A673 (cell line): Measurements from ENCODE around the gene LAX1. TPM values are rescaled to one million over a fixed set of nuclear protein-coding genes. Genes with fewer than 3 reads are reported as not detected.

Source experiments
- BruUV-seq: library from RNA; stranded (reverse); fragments of 400-500 nt; replicated peaks from 2 replicates; lab custom pipeline; 2021; lab: Mats Ljungman, UMichigan
- CTCF ChIA-PET: fragments of 300-600 bp; sonication (Branson Sonifier 250); formaldehyde crosslinking; loops from one replicate; lab custom pipeline; 2022; ENCODE audit warnings: antibody characterized with exemption; lab: Charles Lee
- POLR2A ChIA-PET: fragments of 300-600 bp; sonication (Branson Sonifier 250); formaldehyde crosslinking; loops from one replicate; lab custom pipeline; 2022; ENCODE audit warnings: antibody characterized with exemption; ENCODE audit not compliant: low non-redundant PET; lab: Charles Lee
- DNase-seq: peaks from one replicate; pipeline ENCODE4 v3.0.0-alpha.2; 2015; ENCODE audit warnings: low spot score
- H3K27ac ChIP-seq: fragments of 200-600 bp; sonication (generic); 2 replicates; pipeline ENCODE4 v1.5.1; 2016; ENCODE audit warnings: mixed run types, low read depth, mild to moderate bottlenecking, mixed read lengths, antibody characterized with exemption, low read length; ENCODE audit not compliant: poor library complexity, severe bottlenecking
- H3K27me3 ChIP-seq: fragments of 200-600 bp; sonication (generic); replicated peaks from 2 replicates; pipeline ENCODE4 v1.6.1; 2017; ENCODE audit warnings: mixed run types, low read depth, mild to moderate bottlenecking, mixed read lengths, antibody characterized with exemption, low read length; ENCODE audit not compliant: insufficient read depth, poor library complexity
- H3K36me3 ChIP-seq: fragments of 200-600 bp; sonication (generic); 2 replicates; pipeline ENCODE4 v1.6.1; 2016; ENCODE audit warnings: mixed run types, mild to moderate bottlenecking, mixed read lengths, antibody characterized with exemption, low read length; ENCODE audit not compliant: insufficient read depth, poor library complexity, severe bottlenecking
- H3K4me1 ChIP-seq: fragments of 200-600 bp; sonication (generic); 2 replicates; pipeline ENCODE4 v1.6.1; 2017; ENCODE audit warnings: mixed run types, mild to moderate bottlenecking, mixed read lengths, antibody characterized with exemption, low read length; ENCODE audit not compliant: insufficient read depth, poor library complexity, severe bottlenecking
- H3K4me3 ChIP-seq: fragments of 200-600 bp; sonication (generic); 2 replicates; pipeline ENCODE4 v1.5.1; 2016; ENCODE audit warnings: low read depth, mixed run types, mild to moderate bottlenecking, mixed read lengths, low read length; ENCODE audit not compliant: poor library complexity, severe bottlenecking
- H3K9me3 ChIP-seq: fragments of 200-600 bp; sonication (generic); 2 replicates; pipeline ENCODE4 v1.6.1; 2016; ENCODE audit warnings: mixed run types, low read depth, mild to moderate bottlenecking, mixed read lengths, antibody characterized with exemption, low read length; ENCODE audit not compliant: poor library complexity, severe bottlenecking
- EZH2 ChIP-seq: fragments of 200-600 bp; sonication (generic); IDR thresholded peaks from 2 replicates; pipeline ENCODE4 v1.6.1; 2017; ENCODE audit warnings: borderline replicate concordance, low read depth, mild to moderate bottlenecking, mixed read lengths, antibody characterized with exemption, low read length; ENCODE audit not compliant: poor library complexity, severe bottlenecking
- intact Hi-C: fragments of 100-400 bp; cut with micrococcal nuclease; formaldehyde crosslinking; loops from one replicate; pipeline ENCODE4 v1.10.0; 2022; ENCODE audit not compliant: unreplicated experiment
- total RNA-seq: library from RNA; stranded (reverse); gene quantifications from 2 replicates; pipeline ENCODE4 v1.2.3, GENCODE V29; 2021
- TF ChIP-seq, protein P1 (sequence below): fragments of 300-800, 200-600 bp; sonication (generic); conservative IDR thresholded peaks from 2 replicates; pipeline ENCODE4 v1.5.1; 2017; ENCODE audit warnings: low read depth, mild to moderate bottlenecking, antibody characterized with exemption, low read length, moderate library complexity, mixed read lengths

The LAX1 gene
- total RNA-seq, 1 experiment from 2014 or later: 0.43 TPM

DNA sequence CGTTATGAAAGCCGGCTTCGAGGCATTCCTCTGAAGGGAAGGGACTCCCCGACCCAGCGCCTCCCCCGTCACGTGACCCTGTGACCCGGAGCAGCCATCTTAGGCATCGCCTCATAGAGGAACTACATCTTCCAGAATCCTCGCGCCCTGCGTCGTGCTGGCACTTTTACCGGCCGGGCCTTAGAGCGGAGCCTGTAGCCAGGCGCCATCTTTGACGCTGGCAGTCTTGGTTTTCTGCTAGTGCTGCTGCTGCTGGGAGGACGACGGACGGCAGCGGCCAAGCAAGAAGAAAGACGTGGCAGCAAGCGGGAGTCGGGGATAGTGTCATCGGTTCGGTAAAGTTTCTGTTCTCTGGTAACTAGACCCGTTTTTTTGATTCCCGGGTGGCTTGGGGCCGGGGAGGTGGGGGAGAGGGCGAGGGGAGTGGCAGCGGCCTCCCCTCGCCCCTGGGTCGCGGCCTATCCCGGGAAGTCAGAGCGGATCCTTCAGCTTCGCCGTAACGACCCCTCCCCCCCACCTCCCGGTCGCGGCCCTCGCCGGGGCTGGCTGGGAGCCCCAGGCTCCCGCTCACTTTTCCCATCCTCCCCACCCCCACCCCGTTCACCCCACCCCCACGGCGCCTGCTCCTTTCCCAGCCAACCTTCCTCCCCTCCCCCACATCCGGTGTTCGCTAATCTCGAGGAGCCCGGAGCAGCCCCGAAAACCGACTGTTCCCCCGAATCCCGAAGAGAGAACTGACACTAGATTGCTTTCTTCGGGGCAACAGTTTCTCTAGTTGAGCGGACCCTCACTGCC is 30.7 kb downstream of the LAX1 start, which contains the start of the genes ZBED6 and ZC3H11A:
Gene ZBED6 (plus strand): TSS at position 183 of the 795 bp plus-strand sequence. CDS start 1,900 bp downstream, outside the sequence.
Gene ZC3H11A (plus strand): TSS at position 183 of the 795 bp plus-strand sequence. CDS start 21,448 bp downstream, outside the sequence.
- peak; percentile 99 for DNase-seq
- no peaks in the 10 kb centered on the region for H3K9me3 ChIP-seq
- CTCF ChIA-PET: no interaction called here
- POLR2A ChIA-PET: no interaction called here
- H3K36me3 ChIP-seq: peaks cover 32% of the 10 kb centered on the region
- peaks cover 35% of the 10 kb centered on the region for H3K4me1 ChIP-seq
- peak within 1 kb of the TSS; percentile 69 for H3K4me3 ChIP-seq
- no TSS peak for BruUV-seq
- TF ChIP-seq EZH2: no peak
- TF ChIP-seq, protein P1, sequence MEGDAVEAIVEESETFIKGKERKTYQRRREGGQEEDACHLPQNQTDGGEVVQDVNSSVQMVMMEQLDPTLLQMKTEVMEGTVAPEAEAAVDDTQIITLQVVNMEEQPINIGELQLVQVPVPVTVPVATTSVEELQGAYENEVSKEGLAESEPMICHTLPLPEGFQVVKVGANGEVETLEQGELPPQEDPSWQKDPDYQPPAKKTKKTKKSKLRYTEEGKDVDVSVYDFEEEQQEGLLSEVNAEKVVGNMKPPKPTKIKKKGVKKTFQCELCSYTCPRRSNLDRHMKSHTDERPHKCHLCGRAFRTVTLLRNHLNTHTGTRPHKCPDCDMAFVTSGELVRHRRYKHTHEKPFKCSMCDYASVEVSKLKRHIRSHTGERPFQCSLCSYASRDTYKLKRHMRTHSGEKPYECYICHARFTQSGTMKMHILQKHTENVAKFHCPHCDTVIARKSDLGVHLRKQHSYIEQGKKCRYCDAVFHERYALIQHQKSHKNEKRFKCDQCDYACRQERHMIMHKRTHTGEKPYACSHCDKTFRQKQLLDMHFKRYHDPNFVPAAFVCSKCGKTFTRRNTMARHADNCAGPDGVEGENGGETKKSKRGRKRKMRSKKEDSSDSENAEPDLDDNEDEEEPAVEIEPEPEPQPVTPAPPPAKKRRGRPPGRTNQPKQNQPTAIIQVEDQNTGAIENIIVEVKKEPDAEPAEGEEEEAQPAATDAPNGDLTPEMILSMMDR: no peak
- intact Hi-C loops: no loop called here
- H3K27me3 ChIP-seq: no peaks in the 10 kb centered on the region
- H3K27ac ChIP-seq: peak within 1 kb of the TSS; percentile 94

DNA sequence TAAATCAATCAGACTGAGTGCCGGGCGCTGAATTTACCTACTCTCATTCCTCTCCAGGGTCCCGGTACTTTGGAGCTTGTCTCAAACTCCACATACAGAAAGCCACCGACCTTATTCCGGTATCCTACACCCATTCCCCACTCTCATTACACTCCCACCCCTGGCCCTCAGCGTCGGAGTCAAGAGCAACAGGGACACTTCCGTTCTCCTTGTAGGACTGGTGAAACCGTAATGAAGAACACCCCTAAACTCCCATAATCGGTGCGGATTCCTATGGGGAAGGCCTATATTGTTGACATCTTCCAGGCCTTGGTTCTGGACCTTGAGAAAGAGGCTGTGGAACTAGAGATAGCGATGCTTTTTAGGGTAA is 31.2 kb downstream of the LAX1 start:
- Histone ChIP-seq H3K27ac (peak overlapping the region; percentile 94), H3K27me3 (no peaks in the 10 kb centered on the region), H3K36me3 (peaks cover 32% of the 10 kb centered on the region), H3K4me1 (peaks cover 41% of the 10 kb centered on the region), H3K4me3 (peak overlapping the region; percentile 69), H3K9me3 (no peaks in the 10 kb centered on the region)
- no peak for TF ChIP-seq EZH2
- TF ChIP-seq, protein P1: no peak
- DNase-seq: peak; percentile 68
- CTCF ChIA-PET: no interaction called here
- intact Hi-C loops: no loop called here
- no TSS peak for BruUV-seq
- POLR2A ChIA-PET: no interaction called here

DNA sequence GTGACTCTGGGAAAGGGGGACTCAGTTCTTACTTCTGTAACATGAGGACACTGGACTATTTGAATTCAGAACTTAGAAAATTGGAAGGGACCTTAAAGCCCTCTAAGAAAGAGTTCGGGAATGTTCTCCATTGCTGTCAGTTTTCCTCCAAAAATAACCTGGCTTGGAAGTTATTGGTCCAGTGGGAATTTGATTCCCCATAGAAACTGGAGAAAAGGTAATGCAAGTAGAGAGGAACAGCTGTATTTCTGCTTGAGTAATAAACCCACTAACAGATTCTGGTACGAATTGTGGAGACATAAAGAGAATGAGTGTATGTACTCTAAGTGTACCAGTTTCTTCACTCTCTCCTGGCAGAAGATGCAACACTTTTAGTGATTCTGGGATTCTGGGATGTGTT is 32.2 kb downstream of the LAX1 start:
- peak overlapping the region; percentile 94 for H3K27ac ChIP-seq
- CTCF ChIA-PET: no interaction called here
- TF ChIP-seq EZH2: no peak
- TF ChIP-seq, protein P1: no peak
- no peaks in the 10 kb centered on the region for H3K9me3 ChIP-seq
- BruUV-seq: no TSS peak
- H3K36me3 ChIP-seq: peaks cover 32% of the 10 kb centered on the region
- POLR2A ChIA-PET: no interaction called here
- intact Hi-C loops: no loop called here
- no peak for DNase-seq
- H3K27me3 ChIP-seq: no peaks in the 10 kb centered on the region
- peaks cover 50% of the 10 kb centered on the region for H3K4me1 ChIP-seq
- H3K4me3 ChIP-seq: peak overlapping the region; percentile 69
